ENCODE measurements around the gene IDI2. TPM values are rescaled to one million over a fixed set of nuclear protein-coding genes. Genes with fewer than 3 reads are reported as not detected.
A peak's percentile ranks its signal among the peaks of the same experiment; 100 is the strongest.

The IDI2 gene
- total and polyA plus RNA-seq, 2 experiments from 2014 or later = 0.29 to 0.33 TPM

GRCh38 chr10:1054684-1055083, 29.0 kb upstream of the IDI2 start:
- H3K9me3 ChIP-seq (ENCODE audit: low read depth) = no peaks in the 10 kb centered on the region
- whole genome bisulfite sequencing (ENCODE audit: low lambda C conversion rate, missing lambda C conversion rate) = 60% methylated on average over 6 of the region's 6 CpGs
- DNase-seq (ENCODE audit: low spot score) = no peak
- no peak for TF ChIP-seq EZH2phosphoT487 (IDR thresholded peaks at IDR 0.05; ENCODE audit: low read depth, severe bottlenecking, unreplicated experiment)
- peak overlapping the region; percentile 99 for H3K4me3 ChIP-seq
- no peaks in the 10 kb centered on the region for H3K9me2 ChIP-seq (replicated peaks; ENCODE audit: insufficient read depth)
- H3K4me1 ChIP-seq (ENCODE audit: insufficient read depth) = peaks cover 37% of the 10 kb centered on the region
- no peak overlapping the region for H2AFZ ChIP-seq
- H3K79me2 ChIP-seq = peaks cover 93% of the 10 kb centered on the region
- no peak overlapping the region for H3K27ac ChIP-seq
- no peaks in the 10 kb centered on the region for H3K27me3 ChIP-seq
- H4K20me1 ChIP-seq (ENCODE audit: insufficient read depth, poor library complexity, severe bottlenecking) = peaks cover 23% of the 10 kb centered on the region
- H3K36me3 ChIP-seq (replicated peaks; ENCODE audit: insufficient read depth, low read depth) = no peaks in the 10 kb centered on the region
- peak overlapping the region; percentile 86 for H3K4me2 ChIP-seq

GRCh38 chr10:1050554-1050953, 24.9 kb upstream of the IDI2 start:
- Histone ChIP-seq H4K20me1 (ENCODE audit: insufficient read depth, poor library complexity, severe bottlenecking) (peaks cover 40% of the 10 kb centered on the region), H3K4me3 (peak overlapping the region; percentile 61), H3K27ac (peak overlapping the region; percentile 94), H3K4me2 (peak overlapping the region; percentile 85), H3K9me3 (ENCODE audit: low read depth) (no peaks in the 10 kb centered on the region), H3K9me2 (replicated peaks; ENCODE audit: insufficient read depth) (no peaks in the 10 kb centered on the region), H2AFZ (no peak overlapping the region), H3K27me3 (no peaks in the 10 kb centered on the region), H3K79me2 (peaks cover 76% of the 10 kb centered on the region), H3K4me1 (ENCODE audit: insufficient read depth) (peaks cover 28% of the 10 kb centered on the region), H3K36me3 (replicated peaks; ENCODE audit: insufficient read depth, low read depth) (no peaks in the 10 kb centered on the region)
- 55% methylated on average over 4 of the region's 4 CpGs for WGBS (ENCODE audit: low lambda C conversion rate, missing lambda C conversion rate)
- TF ChIP-seq, protein P1, sequence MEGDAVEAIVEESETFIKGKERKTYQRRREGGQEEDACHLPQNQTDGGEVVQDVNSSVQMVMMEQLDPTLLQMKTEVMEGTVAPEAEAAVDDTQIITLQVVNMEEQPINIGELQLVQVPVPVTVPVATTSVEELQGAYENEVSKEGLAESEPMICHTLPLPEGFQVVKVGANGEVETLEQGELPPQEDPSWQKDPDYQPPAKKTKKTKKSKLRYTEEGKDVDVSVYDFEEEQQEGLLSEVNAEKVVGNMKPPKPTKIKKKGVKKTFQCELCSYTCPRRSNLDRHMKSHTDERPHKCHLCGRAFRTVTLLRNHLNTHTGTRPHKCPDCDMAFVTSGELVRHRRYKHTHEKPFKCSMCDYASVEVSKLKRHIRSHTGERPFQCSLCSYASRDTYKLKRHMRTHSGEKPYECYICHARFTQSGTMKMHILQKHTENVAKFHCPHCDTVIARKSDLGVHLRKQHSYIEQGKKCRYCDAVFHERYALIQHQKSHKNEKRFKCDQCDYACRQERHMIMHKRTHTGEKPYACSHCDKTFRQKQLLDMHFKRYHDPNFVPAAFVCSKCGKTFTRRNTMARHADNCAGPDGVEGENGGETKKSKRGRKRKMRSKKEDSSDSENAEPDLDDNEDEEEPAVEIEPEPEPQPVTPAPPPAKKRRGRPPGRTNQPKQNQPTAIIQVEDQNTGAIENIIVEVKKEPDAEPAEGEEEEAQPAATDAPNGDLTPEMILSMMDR (IDR thresholded peaks at IDR 0.05; ENCODE audit: poor library complexity) = no peak
- no peak for TF ChIP-seq EZH2 (IDR thresholded peaks at IDR 0.05; ENCODE audit: borderline replicate concordance)
- TF ChIP-seq EZH2phosphoT487 (IDR thresholded peaks at IDR 0.05; ENCODE audit: low read depth, severe bottlenecking, unreplicated experiment) = no peak
- DNase-seq (ENCODE audit: low spot score) = peak; percentile 70

GRCh38 chr10:1050145-1050544, 24.5 kb upstream of the IDI2 start:
- Histone ChIP-seq H3K27me3 (no peaks in the 10 kb centered on the region), H3K9me3 (ENCODE audit: low read depth) (no peaks in the 10 kb centered on the region), H3K4me3 (peak overlapping the region; percentile 61), H4K20me1 (ENCODE audit: insufficient read depth, poor library complexity, severe bottlenecking) (peaks cover 41% of the 10 kb centered on the region), H3K4me2 (peak overlapping the region; percentile 85), H3K4me1 (ENCODE audit: insufficient read depth) (peaks cover 24% of the 10 kb centered on the region), H3K27ac (peak overlapping the region; percentile 94), H3K9me2 (replicated peaks; ENCODE audit: insufficient read depth) (no peaks in the 10 kb centered on the region), H3K36me3 (replicated peaks; ENCODE audit: insufficient read depth, low read depth) (no peaks in the 10 kb centered on the region), H2AFZ (no peak overlapping the region), H3K79me2 (peaks cover 76% of the 10 kb centered on the region)
- 7% methylated on average over 5 of the region's 5 CpGs for WGBS (ENCODE audit: low lambda C conversion rate, missing lambda C conversion rate)
- peak; percentile 72 for DNase-seq (ENCODE audit: low spot score)
- TF ChIP-seq, protein P1 (IDR thresholded peaks at IDR 0.05; ENCODE audit: poor library complexity) = no peak
- TF ChIP-seq EZH2 (IDR thresholded peaks at IDR 0.05; ENCODE audit: borderline replicate concordance) (no peak), EZH2phosphoT487 (IDR thresholded peaks at IDR 0.05; ENCODE audit: low read depth, severe bottlenecking, unreplicated experiment) (no peak)

DNA sequence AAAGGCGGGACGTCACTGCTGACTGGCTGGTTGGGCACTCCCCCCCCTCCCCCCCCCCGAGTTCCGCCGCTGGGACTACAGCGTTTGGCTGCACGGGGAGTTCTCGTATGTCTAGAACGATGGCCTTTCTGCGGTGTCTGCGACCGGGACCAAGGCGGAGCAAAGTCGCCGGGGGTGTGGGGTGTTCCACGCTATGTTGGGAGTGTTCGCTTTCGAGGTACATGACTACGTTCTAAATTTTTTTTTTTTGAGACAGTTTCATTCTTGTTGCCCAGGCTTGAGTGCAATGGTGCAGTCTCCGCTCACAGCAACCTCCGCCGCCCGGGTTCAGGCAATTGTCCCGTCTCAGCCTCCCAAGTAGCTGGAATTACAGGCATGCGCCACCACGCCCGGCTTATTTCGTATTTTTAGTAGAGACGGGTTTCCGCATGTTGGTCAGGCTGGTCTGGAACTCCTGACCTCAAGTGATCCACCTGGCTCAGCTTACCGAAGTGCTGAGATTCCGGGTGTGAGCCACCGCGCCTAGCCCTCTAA, 23.8 kb upstream of the IDI2 start:
- H3K79me2 ChIP-seq = peaks cover 76% of the 10 kb centered on the region
- H3K9me2 ChIP-seq (replicated peaks; ENCODE audit: insufficient read depth) = no peaks in the 10 kb centered on the region
- H3K27ac ChIP-seq = peak overlapping the region; percentile 94
- no peak for DNase-seq (ENCODE audit: low spot score)
- H3K9me3 ChIP-seq (ENCODE audit: low read depth) = no peaks in the 10 kb centered on the region
- TF ChIP-seq EZH2phosphoT487 (IDR thresholded peaks at IDR 0.05; ENCODE audit: low read depth, severe bottlenecking, unreplicated experiment) (no peak), EZH2 (IDR thresholded peaks at IDR 0.05; ENCODE audit: borderline replicate concordance) (no peak)
- TF ChIP-seq, protein P1 (IDR thresholded peaks at IDR 0.05; ENCODE audit: poor library complexity) = no peak
- H3K27me3 ChIP-seq = no peaks in the 10 kb centered on the region
- H3K4me3 ChIP-seq = peak overlapping the region; percentile 61
- peaks cover 23% of the 10 kb centered on the region for H3K4me1 ChIP-seq (ENCODE audit: insufficient read depth)
- WGBS (ENCODE audit: low lambda C conversion rate, missing lambda C conversion rate) = 1% methylated on average over 26 of the region's 34 CpGs
- no peaks in the 10 kb centered on the region for H3K36me3 ChIP-seq (replicated peaks; ENCODE audit: insufficient read depth, low read depth)
- H3K4me2 ChIP-seq = peak overlapping the region; percentile 85
- H4K20me1 ChIP-seq (ENCODE audit: insufficient read depth, poor library complexity, severe bottlenecking) = peaks cover 44% of the 10 kb centered on the region
- H2AFZ ChIP-seq = peak overlapping the region; percentile 4
